ENCODE data around the gene TNFSF9.
A peak's percentile ranks its signal among the peaks of the same experiment; 100 is the strongest.

The TNFSF9 gene

DNA sequence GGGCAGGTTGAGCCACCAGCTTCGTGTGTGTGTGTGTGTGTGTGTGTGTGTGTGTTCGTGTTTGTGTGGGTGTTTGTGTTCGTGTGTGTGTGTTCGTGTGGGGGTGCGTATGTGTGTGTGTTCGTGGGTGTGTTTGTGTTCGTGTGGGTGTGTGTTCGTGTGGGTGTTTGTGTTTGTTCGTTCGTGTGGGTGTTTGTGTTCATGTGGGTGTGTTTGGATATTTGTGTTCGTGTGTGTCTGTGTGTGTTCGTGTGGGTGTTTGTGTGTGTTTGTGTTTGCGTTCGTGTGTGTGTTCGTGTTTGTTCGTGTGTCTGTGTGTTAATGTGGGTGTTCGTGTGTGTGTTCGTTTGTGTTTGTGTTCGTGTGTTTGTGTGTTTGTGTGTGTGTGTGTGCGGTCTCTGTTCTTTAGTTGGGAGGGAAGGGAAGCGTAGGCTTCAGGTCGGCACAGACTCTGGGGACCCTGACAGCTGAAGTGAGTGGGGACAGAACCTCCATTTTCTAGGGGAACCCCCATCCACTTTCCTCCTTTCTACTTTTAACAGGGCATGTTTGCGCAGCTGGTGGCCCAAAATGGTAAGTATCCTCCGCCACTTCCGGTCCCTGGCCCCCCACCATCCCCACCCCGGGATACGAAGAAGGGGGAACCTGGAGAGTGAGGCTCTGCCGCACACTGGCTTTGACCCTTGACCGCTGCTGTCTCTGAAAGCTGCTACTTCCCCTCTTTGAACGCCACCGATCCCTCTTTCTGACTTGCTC, 1.6 kb downstream of the TNFSF9 start (continued):
- TF ChIP-seq, protein P1, sequence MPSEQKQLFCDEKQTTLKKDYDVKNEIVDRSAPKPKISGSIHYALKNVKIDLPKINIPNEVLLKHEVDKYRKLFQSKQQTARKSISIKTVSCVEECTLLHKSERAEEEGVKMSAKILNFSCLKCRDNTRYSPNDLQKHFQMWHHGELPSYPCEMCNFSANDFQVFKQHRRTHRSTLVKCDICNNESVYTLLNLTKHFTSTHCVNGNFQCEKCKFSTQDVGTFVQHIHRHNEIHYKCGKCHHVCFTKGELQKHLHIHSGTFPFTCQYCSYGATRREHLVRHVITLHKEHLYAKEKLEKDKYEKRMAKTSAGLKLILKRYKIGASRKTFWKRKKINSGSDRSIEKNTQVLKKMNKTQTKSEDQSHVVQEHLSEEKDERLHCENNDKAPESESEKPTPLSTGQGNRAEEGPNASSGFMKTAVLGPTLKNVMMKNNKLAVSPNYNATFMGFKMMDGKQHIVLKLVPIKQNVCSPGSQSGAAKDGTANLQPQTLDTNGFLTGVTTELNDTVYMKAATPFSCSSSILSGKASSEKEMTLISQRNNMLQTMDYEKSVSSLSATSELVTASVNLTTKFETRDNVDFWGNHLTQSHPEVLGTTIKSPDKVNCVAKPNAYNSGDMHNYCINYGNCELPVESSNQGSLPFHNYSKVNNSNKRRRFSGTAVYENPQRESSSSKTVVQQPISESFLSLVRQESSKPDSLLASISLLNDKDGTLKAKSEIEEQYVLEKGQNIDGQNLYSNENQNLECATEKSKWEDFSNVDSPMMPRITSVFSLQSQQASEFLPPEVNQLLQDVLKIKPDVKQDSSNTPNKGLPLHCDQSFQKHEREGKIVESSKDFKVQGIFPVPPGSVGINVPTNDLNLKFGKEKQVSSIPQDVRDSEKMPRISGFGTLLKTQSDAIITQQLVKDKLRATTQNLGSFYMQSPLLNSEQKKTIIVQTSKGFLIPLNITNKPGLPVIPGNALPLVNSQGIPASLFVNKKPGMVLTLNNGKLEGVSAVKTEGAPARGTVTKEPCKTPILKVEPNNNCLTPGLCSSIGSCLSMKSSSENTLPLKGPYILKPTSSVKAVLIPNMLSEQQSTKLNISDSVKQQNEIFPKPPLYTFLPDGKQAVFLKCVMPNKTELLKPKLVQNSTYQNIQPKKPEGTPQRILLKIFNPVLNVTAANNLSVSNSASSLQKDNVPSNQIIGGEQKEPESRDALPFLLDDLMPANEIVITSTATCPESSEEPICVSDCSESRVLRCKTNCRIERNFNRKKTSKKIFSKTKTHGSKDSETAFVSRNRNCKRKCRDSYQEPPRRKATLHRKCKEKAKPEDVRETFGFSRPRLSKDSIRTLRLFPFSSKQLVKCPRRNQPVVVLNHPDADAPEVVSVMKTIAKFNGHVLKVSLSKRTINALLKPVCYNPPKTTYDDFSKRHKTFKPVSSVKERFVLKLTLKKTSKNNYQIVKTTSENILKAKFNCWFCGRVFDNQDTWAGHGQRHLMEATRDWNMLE (tag by site-specific recombination; conservative IDR thresholded peaks at IDR 0.05; ENCODE audit: low read depth) = no peak
- TF ChIP-seq ATF2 (tag by site-specific recombination; IDR thresholded peaks at IDR 0.05; ENCODE audit: low read depth) = no peak
- no peak for TF ChIP-seq ZBTB49 (tag by site-specific recombination; IDR thresholded peaks at IDR 0.05; ENCODE audit: low read depth)
- no peak for TF ChIP-seq ZNF18 (tag by site-specific recombination; IDR thresholded peaks at IDR 0.05)
- TF ChIP-seq ZNF701 (tag by site-specific recombination; IDR thresholded peaks at IDR 0.05) = no peak
- TF ChIP-seq ZNF571 (tag by site-specific recombination; IDR thresholded peaks at IDR 0.05) = no peak
- TF ChIP-seq ZIC2 (tag by site-specific recombination; IDR thresholded peaks at IDR 0.05) = no peak; the same call in 1 of the 2 replicates
- TF ChIP-seq ZNF558 (tag by site-specific recombination; IDR thresholded peaks at IDR 0.05) = no peak
- TF ChIP-seq ZNF792 (tag by site-specific recombination; IDR thresholded peaks at IDR 0.05) = no peak
- no peak for TF ChIP-seq HOXC10 (CRISPR knock-in tag; IDR thresholded peaks at IDR 0.05)
- TF ChIP-seq, protein P2, sequence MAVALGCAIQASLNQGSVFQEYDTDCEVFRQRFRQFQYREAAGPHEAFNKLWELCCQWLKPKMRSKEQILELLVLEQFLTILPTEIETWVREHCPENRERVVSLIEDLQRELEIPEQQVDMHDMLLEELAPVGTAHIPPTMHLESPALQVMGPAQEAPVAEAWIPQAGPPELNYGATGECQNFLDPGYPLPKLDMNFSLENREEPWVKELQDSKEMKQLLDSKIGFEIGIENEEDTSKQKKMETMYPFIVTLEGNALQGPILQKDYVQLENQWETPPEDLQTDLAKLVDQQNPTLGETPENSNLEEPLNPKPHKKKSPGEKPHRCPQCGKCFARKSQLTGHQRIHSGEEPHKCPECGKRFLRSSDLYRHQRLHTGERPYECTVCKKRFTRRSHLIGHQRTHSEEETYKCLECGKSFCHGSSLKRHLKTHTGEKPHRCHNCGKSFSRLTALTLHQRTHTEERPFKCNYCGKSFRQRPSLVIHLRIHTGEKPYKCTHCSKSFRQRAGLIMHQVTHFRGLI (tag by site-specific recombination; IDR thresholded peaks at IDR 0.05) = no peak
- TF ChIP-seq ZNF157 (tag by site-specific recombination; IDR thresholded peaks at IDR 0.05) = peak; percentile 69
- TF ChIP-seq, protein P3, sequence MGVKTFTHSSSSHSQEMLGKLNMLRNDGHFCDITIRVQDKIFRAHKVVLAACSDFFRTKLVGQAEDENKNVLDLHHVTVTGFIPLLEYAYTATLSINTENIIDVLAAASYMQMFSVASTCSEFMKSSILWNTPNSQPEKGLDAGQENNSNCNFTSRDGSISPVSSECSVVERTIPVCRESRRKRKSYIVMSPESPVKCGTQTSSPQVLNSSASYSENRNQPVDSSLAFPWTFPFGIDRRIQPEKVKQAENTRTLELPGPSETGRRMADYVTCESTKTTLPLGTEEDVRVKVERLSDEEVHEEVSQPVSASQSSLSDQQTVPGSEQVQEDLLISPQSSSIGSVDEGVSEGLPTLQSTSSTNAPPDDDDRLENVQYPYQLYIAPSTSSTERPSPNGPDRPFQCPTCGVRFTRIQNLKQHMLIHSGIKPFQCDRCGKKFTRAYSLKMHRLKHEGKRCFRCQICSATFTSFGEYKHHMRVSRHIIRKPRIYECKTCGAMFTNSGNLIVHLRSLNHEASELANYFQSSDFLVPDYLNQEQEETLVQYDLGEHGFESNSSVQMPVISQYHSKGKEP (tag by site-specific recombination; IDR thresholded peaks at IDR 0.05) = no peak
- TF ChIP-seq ZNF341 (tag by site-specific recombination; IDR thresholded peaks at IDR 0.05; ENCODE audit: low read depth) = no peak
- TF ChIP-seq PRDM4 (tag by site-specific recombination; IDR thresholded peaks at IDR 0.05) = no peak
- TF ChIP-seq ZNF239 (tag by site-specific recombination; IDR thresholded peaks at IDR 0.05) = peak; percentile 67; the same call in 1 of the 2 replicates
- TF ChIP-seq ZNF350 (tag by site-specific recombination; IDR thresholded peaks at IDR 0.05) = no peak
- TF ChIP-seq ZNF214 (tag by site-specific recombination; IDR thresholded peaks at IDR 0.05; ENCODE audit: borderline replicate concordance) = no peak
- no peak for TF ChIP-seq ZNF830 (tag by site-specific recombination; IDR thresholded peaks at IDR 0.05; ENCODE audit: low read depth)
- no peak for TF ChIP-seq ZNF10 (tag by site-specific recombination; IDR thresholded peaks at IDR 0.05)
- no peak for TF ChIP-seq SP2 (tag by site-specific recombination; IDR thresholded peaks at IDR 0.05)
